Natural killer cell (primary cell): ENCODE measurements around the gene VAT1. TPM values are rescaled to one million over a fixed set of nuclear protein-coding genes. Genes with fewer than 3 reads are reported as not detected.
A peak's percentile ranks its signal among the peaks of the same experiment; 100 is the strongest.

Source experiments
- ATAC-seq, 3 donors: fragments of 150-1000 bp in 2 of 3; fragments of 200-7000 bp in 1 of 3; cut with Tn5 transposase; 1 replicate in 1 of 3; 2 replicates in 2 of 3; pipeline ENCODE4 v1.10.0; 2021; ENCODE audit warnings: mild to moderate bottlenecking in 2 of 3, moderate library complexity in 2 of 3
- DNase-seq, 2 donors: peaks; one replicate each; pipeline versions ENCODE4 v3.0.0 to v3.0.0-alpha.2; 2013 to 2021; ENCODE audit warnings: mixed read lengths in 1 of 2
- H3K27ac ChIP-seq: one replicate; pipeline ENCODE4 v1.5.1; 2013; ENCODE audit warnings: mild to moderate bottlenecking, low read length
- H3K27me3 ChIP-seq: one replicate; pipeline ENCODE4 v1.6.1; 2013; ENCODE audit warnings: low read length; ENCODE audit not compliant: control insufficient read depth, insufficient read depth
- H3K36me3 ChIP-seq: one replicate; pipeline ENCODE4 v1.6.1; 2013; ENCODE audit warnings: low read length; ENCODE audit not compliant: control insufficient read depth, insufficient read depth
- H3K4me1 ChIP-seq: one replicate; pipeline ENCODE4 v1.6.1; 2013; ENCODE audit warnings: low read length; ENCODE audit not compliant: control insufficient read depth, insufficient read depth
- H3K4me3 ChIP-seq: one replicate; pipeline ENCODE4 v1.5.1; 2013; ENCODE audit warnings: low read length
- H3K9me3 ChIP-seq: one replicate; pipeline ENCODE4 v1.6.1; 2013; ENCODE audit warnings: low read length; ENCODE audit not compliant: control insufficient read depth, insufficient read depth
- H3K27ac Mint-ChIP-seq, 2 donors: one replicate each; pipeline ENCODE4 v1.8.0; 2022; ENCODE audit warnings: mild to moderate bottlenecking in 2 of 2, mixed read lengths in 2 of 2, moderate library complexity in 1 of 2
- H3K27me3 Mint-ChIP-seq, 2 donors: one replicate each; pipeline ENCODE4 v1.8.0; 2022; ENCODE audit warnings: low read depth in 2 of 2, mixed read lengths in 2 of 2
- H3K36me3 Mint-ChIP-seq: one replicate; pipeline ENCODE4 v1.8.0; 2022; ENCODE audit warnings: mixed read lengths
- H3K4me1 Mint-ChIP-seq, 2 donors: one replicate each; pipeline ENCODE4 v1.8.0; 2022; ENCODE audit warnings: mixed read lengths in 2 of 2
- H3K4me3 Mint-ChIP-seq: one replicate; pipeline ENCODE4 v1.8.0; 2022; ENCODE audit warnings: mild to moderate bottlenecking, moderate library complexity, mixed read lengths
- H3K9me3 Mint-ChIP-seq, 2 donors: one replicate each; pipeline ENCODE4 v1.8.0; 2022; ENCODE audit warnings: mixed read lengths in 2 of 2
- WGBS: methylation state at CpG from one replicate; pipeline ENCODE4 v1.1.7; 2013; ENCODE audit warnings: missing lambda C conversion rate; ENCODE audit not compliant: insufficient coverage; 5-methylcytosine and 5-hydroxymethylcytosine counted together
- intact Hi-C: fragments of 100-400 bp; cut with micrococcal nuclease; formaldehyde crosslinking; loops from one replicate; pipeline ENCODE4 v1.14.2; 2022
- total RNA-seq, 4 donors: library from RNA; stranded (reverse); fragments of 120-200 nt in 1 of 4; gene quantifications; one replicate each; pipeline versions ENCODE4 v1.2.3 to v1.2.4, GENCODE V29; 2013 to 2022
- TF ChIP-seq, protein P1 (sequence below): fragments of 200-600 bp; IDR thresholded peaks from one replicate; pipeline ENCODE4 v1.8.0; 2022; ENCODE audit warnings: antibody characterized with exemption

VAT1 gene
- total RNA-seq = 10 to 100 TPM; 21.1 to 32.1 (median 31.9) TPM
- 18.5 TPM for total RNA-seq (2013)

DNA sequence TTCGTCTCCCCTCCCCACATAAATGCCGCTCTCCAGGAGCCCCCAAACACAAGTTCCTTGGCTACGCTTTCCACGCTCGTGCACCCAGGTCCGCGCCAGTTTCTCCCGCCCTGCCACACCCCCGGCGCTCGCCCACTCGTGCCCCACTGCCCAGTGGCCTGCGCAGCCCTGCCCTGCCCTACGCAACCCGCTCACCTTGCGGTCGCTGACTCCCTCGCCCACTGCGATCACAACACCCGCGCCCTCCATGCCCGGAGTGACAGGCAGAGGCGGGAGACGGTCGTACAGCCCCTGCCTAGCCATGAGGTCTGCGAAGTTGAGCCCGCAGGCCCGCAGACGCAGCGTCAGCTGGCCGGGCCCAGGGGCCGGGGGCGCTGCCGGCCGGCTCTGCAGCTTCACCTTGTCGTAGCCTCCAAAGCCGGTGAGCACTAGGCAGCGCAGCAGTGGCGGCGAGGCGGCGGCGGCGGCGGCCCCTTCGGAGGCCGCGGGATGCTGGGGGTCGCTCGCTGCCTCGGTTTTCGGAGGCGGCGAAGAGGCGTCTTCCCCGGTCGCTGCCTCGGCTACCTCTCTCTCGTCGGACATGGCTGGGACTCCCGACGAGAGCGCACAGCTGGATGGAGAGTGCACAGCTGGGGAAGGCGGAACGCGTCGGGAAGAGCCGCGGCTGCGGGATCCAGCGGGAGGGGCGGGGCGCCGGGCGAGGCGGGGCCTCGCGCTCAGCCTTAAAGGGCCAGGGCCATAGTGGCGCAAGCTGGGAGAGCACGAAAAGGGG is at the start of gene VAT1:
VAT1 (minus strand) TSS at position 645 of the 772 bp plus-strand sequence; CDS start at position 582, 63 bp downstream.
- peaks cover 10 to 46% of the 10 kb centered on the region in 2 donors for H3K4me1 Mint-ChIP-seq
- Histone ChIP-seq H3K36me3 (no peaks in the 10 kb centered on the region), H3K27me3 (no peaks in the 10 kb centered on the region), H3K4me1 (peaks cover 34% of the 10 kb centered on the region), H3K4me3 (peak within 1 kb of the TSS; percentile 79), H3K27ac (peak within 1 kb of the TSS; percentile 11), H3K9me3 (no peaks in the 10 kb centered on the region)
- no peaks in the 10 kb centered on the region for H3K36me3 Mint-ChIP-seq
- intact Hi-C loops = loop anchor here (5.0 to 10.0 kb wide), 5 partner anchors 103 to 343 kb away; partner anchors contain the start of genes BRCA1 and NBR1
- under 1% methylated on average over 79 of the region's 80 CpGs for WGBS
- H3K27me3 Mint-ChIP-seq = no peaks in the 10 kb centered on the region
- TF ChIP-seq, protein P1, sequence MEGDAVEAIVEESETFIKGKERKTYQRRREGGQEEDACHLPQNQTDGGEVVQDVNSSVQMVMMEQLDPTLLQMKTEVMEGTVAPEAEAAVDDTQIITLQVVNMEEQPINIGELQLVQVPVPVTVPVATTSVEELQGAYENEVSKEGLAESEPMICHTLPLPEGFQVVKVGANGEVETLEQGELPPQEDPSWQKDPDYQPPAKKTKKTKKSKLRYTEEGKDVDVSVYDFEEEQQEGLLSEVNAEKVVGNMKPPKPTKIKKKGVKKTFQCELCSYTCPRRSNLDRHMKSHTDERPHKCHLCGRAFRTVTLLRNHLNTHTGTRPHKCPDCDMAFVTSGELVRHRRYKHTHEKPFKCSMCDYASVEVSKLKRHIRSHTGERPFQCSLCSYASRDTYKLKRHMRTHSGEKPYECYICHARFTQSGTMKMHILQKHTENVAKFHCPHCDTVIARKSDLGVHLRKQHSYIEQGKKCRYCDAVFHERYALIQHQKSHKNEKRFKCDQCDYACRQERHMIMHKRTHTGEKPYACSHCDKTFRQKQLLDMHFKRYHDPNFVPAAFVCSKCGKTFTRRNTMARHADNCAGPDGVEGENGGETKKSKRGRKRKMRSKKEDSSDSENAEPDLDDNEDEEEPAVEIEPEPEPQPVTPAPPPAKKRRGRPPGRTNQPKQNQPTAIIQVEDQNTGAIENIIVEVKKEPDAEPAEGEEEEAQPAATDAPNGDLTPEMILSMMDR = no peak
- peak within 1 kb of the TSS in 1 of 2 donors; percentile 78 for H3K27ac Mint-ChIP-seq
- H3K4me3 Mint-ChIP-seq = peak within 1 kb of the TSS; percentile 90
- ATAC-seq (peak; percentile 51 to 69 (median 61)), DNase-seq (peak; percentile 54 to 79)
- H3K9me3 Mint-ChIP-seq = no peaks in the 10 kb centered on the region

DNA sequence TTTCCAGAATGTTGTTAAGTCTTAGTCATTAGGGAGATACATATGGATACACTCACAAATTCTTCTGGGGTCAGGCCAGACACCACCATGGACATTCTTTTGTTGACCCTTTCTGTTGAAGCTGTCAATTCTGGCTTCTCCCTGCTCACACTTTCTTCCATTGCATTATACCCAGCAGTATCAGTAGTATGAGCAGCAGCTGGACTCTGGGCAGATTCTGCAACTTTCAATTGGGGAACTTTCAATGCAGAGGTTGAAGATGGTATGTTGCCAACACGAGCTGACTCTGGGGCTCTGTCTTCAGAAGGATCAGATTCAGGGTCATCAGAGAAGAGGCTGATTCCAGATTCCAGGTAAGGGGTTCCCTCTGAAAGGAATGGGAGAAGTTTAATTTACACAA is 48.7 kb upstream of the VAT1 start:
- Histone ChIP-seq H3K27me3 (no peaks in the 10 kb centered on the region), H3K27ac (no peak overlapping the region), H3K9me3 (no peaks in the 10 kb centered on the region), H3K4me1 (no peaks in the 10 kb centered on the region), H3K4me3 (no peak overlapping the region), H3K36me3 (no peaks in the 10 kb centered on the region)
- Mint-ChIP-seq H3K36me3 (no peaks in the 10 kb centered on the region), H3K4me1 (no peaks in the 10 kb centered on the region), H3K9me3 (no peaks in the 10 kb centered on the region), H3K27me3 (no peaks in the 10 kb centered on the region), H3K27ac (no peak overlapping the region), H3K4me3 (no peak overlapping the region)
- intact Hi-C loops = no loop called here
- 83% methylated on average over 1 of the region's 1 CpG for WGBS
- ATAC-seq = no peak
- DNase-seq = no peak
- TF ChIP-seq, protein P1 = no peak

DNA sequence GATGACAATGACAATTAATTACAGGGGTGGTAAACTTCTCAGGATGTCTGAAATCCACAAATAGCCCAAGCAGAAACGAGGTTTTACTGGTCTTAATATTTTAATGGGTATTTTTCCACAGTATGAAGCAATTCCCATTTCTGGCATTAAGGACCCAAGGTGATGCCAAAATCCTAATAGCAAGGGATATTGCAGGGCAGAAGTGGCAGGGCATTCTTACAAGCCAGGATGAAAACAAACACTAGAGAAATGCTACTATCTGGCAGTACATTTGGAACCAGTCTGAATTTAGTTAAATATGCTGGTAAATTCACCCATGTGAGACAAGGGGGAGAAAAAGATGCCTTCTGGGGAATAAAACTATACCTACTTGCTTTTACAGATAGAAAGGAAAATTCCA is 48.1 kb upstream of the VAT1 start:
- H3K36me3 ChIP-seq = no peaks in the 10 kb centered on the region
- Mint-ChIP-seq H3K27me3 (no peaks in the 10 kb centered on the region), H3K4me3 (no peak overlapping the region), H3K9me3 (no peaks in the 10 kb centered on the region), H3K27ac (no peak overlapping the region), H3K36me3 (no peaks in the 10 kb centered on the region), H3K4me1 (no peaks in the 10 kb centered on the region)
- H3K9me3 ChIP-seq = no peaks in the 10 kb centered on the region
- no peak for DNase-seq
- no peaks in the 10 kb centered on the region for H3K27me3 ChIP-seq
- intact Hi-C loops = no loop called here
- H3K4me3 ChIP-seq = no peak overlapping the region
- WGBS = 100% methylated on average over 1 of the region's 1 CpG
- no peak overlapping the region for H3K27ac ChIP-seq
- ATAC-seq = no peak
- TF ChIP-seq, protein P1 = no peak
- H3K4me1 ChIP-seq = no peaks in the 10 kb centered on the region
